GM19328 (cell line): ENCODE data around the gene MAMSTR.

Source experiments
- ATAC-seq: cut with Tn5 transposase; IDR thresholded peaks from one replicate; pipeline ENCODE4 v1.9.1; 2021; ENCODE audit warnings: mild to moderate bottlenecking, moderate library complexity; ENCODE audit not compliant: unreplicated experiment

MAMSTR gene

DNA sequence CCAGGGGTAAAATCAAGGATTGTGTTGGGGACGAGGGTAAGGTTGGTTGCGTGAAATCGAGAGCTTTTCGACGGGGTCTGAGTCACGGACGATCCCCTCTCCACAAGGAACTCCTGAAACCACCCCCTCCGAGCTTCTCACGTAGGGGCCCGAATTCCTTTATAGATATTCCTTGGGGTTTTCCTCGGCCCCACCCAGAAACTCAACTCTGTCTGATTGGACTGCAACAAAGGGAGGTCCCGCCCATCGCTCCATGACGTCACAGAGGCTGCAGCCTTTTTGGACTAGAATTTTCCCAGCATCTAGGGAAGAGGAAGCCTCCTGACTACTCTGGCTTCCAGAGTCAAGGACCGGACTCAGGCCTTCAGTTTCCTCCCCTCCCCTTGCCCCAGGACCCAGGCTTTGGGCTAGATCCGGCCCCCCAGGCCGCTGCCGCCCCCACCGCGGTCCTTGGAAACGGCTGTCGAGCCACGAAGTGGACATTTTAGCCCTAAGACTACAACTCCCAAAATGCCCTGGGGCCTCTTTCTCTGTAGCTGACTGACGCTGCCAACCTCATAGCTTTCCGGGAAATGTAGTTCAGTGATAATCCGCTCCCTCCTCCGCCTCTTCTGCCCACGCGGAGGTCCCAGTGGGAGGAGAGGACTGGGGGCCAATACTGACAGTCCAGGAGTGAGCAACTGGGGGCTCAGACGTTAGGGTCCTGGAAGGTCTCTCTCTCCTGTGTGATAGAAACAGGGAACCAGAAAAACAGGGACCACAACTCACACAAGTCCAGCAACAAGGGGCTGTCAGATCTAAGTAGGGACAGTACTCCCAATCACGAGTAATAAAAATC, 27.4 kb upstream of the MAMSTR start, which contains the start of gene IZUMO1:
IZUMO1 (minus strand) TSS at position 172 of the 838 bp plus-strand sequence. CDS start 1,050 bp downstream, outside the sequence.
- ATAC-seq: no peak

DNA sequence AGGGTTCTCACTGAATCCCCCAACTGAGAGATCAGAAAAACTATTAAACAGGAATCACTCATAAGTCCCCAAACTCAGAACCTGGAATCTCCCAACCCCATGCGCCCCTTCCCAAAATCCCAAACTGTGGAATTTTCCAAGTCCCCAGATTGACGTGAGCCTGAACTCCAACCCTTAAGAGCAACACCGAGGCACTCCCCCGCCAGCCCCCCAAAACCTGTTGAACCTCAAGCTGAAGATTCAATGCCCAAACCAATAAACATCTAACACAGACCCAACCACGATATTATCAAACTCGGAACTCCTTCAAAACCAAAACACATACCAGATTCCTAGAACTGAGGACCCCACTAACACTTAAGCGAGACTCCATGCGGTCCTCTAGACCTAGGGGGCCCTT, 26.6 kb upstream of the MAMSTR start:
- no peak for ATAC-seq

DNA sequence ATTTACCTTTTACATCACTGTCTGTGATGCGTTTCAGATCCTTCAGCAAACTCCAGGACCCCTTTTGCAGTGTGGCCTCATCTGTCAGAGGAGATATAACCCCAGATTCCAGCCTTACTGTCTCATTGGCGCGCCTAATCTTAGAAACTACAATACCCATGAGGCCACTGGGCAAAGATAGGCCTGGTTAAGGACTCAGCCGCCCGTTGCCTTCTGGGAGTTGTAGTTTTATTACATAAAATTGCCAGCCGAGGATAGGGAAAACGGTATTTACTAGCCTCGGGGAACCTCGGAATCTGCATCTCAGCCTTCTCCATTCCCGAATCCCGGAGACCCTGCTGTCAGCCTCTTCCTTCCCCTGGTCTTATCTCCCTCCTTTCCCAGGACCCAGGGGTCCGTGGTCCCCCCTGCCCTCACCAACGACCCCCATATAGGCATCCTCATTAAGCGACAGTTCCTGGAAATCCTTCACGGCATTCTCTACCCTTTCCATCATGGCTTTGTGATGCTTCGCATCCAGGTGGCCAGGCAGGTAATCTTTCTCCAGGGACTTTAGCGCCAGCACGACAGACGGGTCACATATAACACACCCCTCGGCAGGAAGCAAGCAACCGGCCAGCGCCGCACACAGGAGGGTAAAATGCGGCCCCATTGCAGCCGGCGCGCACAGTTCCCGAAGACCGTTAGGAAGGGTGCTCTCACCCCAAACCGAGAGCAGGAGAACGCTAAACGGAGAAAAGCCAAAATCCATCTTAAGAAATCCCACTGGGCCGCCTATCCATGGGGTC, 25.9 kb upstream of the MAMSTR start:
- ATAC-seq: no peak

DNA sequence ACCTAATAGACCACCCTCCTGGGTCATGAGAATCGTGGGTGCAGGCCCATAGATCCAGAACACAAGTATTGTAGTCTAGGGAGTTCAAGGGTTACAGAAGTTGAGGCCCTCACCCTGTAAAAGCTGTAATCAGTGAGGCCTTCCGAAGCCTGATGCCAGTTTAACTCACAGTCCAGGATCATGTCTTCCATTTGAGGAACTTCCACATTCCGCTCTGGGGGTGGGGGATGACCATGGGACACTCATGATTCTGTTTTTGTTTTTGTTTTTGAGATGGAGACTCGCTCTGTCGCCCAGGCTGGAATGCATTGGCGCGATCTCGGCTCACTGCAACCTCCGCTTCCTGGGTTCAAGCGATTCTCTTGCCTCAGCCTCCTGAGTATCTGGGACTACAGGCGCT, 22.6 kb upstream of the MAMSTR start:
- ATAC-seq: no peak

DNA sequence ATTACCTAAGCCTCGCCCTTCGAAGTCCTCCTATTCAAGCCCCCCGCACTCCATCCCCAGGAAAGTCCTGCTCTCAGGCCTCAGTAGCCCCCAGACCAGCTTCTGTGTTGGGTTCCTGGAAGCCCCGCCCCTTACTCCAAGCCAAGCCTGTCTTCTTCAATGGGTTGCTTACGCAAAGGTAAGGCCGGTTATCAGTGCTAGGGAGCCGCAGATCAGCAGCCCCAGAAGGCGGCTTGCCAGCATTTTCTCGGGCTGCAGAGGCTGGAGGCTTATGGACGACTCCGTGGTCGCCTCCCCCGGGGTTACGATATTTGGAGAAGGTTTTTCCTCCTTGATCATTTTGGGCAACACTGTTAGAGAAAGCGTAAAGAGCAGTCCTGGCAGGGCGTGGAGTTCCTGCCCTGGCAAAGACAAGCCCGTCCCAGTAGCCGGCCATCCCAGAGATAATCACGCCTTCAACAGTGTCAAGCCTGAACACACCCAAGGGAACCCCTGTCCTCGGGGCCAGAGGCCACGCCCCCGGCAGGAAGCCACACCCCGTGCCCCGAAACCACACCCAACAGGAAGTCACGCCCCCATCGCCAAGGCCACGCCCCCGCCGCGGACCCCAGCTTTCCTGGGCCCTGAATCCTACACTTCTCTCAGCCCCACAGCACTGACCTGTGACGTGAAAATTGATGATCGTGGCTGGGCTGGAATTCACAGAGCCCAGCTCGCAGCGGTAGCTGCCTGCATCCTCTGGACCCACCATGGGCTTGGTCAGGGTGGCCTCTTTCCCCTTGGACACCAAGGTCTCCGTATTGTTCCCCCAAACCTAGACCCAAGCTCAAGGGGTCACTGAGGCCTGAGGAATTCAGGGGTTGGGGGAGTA, 21.8 kb upstream of the MAMSTR start:
- ATAC-seq: no peak

DNA sequence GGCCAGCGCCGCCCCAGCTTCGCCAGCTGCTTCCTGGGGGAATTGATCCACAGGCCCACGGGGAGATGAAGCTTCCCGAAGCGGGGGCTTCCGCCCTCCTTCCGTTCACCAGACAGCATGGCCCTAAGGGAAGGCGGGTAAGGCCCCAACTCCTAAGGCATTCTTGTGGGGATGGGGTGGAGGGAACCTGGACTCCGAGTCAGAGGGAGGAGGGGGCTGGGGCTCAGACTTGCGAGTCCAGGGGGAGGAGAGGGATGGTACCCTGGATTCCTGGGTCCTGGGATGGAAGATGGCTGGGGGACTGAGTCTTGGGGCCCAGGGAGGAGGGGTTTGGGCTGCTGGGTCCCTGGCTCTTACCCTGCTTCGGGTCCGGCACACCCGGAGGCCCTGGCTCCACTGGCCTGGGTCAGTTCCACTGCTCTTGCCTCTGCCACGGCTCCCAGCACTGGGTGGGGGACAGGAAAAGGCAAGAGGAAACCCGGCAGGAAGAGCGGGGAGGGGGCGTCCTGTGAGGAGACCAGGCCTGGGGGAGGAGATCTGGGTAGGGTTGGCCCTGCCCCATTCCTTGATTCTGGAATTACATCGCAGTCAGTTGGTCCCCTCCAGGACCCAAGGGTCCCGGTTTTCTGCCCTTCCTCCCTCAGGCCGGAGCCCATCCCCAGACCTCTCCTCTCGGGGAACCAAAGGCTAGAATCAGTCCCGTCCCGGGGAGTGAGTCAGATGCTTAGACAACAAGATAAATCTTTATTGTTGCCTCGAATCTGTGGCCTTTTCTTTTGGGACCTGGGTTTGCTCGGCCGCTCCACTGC, 20.8 kb upstream of the MAMSTR start, which contains the start of gene RASIP1:
RASIP1 (minus strand) TSS at position 447 of the 809 bp plus-strand sequence; CDS start at position 119, 328 bp downstream.
- no peak for ATAC-seq

DNA sequence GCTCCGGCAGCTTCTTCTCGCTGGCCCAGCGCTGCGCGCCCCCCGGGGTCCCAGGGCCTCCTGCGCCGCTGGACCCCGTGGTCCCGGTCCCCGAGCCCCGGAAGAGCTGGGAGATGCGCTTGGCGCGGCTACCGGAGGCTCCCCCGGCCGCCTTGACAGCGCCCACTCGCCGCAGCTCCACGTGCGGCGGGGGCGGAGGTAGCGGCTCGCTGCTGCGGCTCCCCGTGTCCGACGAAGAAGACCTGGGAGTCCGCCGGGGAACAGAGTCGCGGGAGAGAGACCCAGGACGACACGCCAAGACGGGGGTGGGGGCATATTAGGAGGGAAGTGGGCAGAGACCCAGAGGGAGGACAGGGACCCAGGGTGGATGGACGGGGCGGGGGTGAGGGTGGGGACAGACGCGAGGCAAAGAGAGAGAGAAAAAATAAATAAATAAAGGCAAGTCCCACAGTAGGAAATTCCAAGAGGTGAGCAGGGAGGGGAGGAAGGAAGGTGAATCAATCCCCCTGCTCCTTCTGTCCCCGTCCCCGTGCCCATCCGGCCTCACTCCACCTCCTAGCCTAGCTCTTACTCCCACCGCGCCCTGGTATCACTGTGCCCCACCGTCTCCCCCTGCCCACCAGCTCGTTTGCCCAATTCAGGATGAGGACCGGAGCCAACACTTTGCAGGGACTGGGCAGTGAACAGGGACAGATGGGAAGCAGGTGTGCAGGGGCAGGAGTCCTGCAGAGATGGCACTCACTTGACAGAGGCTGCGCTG, 20.1 kb upstream of the MAMSTR start:
- no peak for ATAC-seq

DNA sequence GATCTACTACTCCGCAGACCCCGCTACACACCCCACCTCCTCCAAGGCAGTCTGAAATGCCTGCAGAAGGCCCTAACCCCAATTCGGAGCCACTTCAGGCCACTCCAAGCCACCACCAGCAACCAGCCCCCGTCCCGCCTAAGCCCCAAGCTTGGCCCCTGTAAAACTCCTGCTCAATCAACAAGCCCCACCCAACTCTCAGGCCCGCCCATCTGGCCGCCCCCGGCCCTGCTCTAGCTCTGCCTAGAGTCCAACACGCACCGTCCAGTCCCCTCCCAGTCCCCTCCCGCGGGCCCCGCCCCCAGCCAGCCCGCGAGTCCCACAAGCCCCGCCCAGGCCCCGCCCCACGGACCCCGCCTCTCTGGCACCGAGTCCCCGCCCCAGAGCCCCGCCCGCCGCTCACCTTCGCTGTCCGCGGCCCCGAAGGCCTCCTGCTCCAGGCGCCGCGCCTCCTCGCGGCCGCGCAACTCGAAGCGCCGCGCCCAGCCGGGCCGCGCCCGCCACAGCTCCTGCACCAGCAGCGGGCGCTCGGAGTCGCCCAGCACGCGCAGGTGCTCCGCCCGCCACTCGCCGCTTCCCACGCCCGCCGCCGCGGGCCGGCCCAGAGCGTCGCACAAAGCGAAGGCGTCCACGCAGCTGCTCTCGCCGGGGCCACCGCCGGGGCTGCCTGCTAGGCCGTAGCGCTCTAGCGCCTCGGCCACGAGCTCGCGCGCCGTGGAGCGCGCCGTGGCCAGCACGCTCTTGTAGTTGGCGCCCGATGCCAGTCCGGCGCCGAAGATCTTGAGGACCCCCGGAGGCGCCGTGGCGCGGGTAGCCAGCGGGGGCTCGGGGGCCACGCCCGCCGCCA, 19.3 kb upstream of the MAMSTR start:
- ATAC-seq: peak; percentile 81

DNA sequence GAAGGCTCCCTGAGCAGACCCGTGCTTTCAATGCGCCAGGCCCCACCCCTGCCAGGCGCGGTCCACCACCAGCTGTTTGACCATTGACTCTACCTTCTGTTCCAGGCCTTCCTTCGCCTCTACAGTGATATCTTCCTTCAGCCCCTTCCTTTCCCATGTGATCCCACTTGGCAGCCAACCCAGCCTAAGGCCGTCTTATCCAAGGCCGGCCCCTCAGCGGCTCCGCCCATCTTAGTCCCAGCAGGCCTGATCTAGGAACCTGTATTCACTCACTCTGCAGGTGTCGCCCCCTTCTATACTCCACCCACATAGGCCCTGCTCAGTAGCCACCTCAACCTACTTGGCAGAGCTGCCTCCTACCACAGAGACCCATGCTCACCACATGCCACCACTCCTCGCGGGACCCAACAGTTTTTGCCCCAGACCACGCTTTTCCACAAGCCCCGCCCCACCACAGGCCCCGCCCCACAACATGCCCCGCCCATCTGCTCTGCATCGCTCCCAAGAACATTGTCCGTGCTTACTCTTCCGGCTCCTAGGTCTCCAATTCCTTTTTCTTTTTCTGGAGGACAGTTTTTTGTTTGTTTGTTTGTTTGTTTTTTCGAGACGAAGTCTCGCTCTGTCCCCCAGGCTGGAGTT, 18.0 kb upstream of the MAMSTR start:
- ATAC-seq: no peak

DNA sequence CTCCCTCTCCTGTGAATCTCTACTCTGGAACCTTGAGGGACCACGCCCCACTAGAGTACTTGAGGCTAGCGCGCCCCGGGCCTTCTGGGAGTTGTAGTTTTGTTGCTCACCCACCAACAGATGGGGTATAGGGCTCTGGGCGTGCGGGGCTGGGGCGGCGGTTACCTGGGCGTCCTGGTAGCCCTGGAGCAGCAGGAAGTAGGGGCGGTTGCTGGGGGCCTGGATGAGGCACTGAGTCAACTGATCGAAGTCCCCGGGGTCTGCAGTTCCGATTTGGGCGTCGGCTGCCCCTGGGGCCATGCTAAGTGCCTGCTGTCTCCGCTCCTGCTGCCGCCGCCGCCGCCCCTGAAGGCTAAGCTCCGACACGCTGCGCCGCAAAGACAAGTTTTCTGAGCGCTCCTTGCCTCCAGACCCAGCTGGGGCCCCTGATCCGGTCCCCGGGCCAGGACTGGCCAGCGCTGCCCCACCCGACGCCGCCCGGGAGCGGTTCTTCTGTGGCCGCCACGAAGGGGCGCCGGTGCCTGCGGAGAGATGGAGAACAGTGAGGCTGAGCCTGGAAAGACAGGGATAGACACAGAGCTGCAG, 15.6 kb upstream of the MAMSTR start:
- ATAC-seq: no peak

DNA sequence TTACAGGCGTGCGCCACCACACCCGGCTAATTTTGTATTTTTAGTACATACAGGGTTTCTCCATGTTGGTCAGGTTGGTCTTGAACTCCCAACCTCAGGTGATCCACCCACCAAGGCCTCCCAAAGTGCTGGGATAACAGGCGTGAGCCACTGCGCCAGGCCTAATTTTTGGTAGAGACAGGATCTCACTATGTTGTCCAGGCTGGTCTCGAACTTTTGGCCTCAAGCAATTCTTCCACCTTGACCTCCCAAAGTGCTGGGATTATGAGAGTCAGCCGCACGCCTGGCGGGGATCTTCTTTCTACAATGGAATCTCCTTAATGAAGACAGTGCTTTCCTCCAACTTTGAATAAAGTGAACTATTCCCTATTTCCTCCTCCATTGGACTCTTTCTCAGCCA, 15.1 kb upstream of the MAMSTR start:
- no peak for ATAC-seq

DNA sequence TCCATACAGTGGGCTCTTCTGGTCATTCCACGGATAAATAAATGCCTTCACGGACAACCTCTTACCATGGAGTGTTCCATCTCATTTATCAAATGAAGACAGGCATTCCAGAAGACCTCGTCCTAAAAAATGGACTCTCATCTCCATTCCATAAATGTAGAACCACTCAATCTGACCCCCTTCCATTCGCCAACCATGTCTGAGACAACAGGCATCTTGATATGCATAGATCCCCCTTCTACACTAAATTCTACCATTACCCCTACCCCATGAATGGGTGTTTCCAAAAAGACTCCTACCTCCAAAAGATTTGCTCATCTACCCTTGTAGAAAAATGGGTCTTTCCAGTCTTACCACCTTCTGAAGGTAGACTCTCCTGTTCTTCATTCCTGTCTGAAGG, 11.9 kb upstream of the MAMSTR start:
- ATAC-seq: no peak

DNA sequence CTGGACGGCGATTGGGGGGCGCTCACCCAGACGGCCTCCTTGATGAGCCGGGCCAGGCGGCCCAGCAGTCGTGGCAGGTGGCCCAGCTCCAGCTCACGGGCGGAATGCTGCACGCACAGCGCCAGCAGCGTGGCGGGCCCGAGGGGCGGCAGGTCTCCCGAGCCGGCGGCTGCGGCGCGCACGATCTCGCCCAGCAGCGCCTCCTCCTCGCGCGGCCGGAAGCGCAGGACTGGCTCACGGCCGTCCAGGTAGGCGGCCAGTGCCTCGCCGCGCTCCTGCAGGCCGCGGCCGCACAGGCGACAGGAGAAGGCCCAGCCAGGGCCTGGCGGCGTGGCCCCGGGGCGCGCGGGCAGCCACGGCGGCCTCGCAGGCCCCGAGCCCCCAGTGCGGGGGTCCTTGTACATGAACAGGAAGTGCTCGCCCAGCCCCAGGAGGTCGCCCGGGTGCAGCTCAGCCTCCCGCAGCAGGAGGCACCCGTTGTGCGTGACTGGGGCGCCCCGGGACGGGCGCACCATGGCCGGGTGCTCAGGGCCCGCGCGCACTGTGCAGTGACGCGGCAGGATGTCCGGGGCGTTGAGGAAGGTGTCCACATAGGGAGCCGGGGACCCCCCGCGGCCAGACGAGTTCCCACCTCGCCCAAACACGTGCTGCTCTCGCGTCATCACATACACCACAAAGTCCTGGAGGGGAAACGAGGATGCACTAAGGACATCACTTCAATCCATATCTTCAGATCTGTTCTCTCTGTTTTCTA, 9.6 kb upstream of the MAMSTR start:
- ATAC-seq: no peak

DNA sequence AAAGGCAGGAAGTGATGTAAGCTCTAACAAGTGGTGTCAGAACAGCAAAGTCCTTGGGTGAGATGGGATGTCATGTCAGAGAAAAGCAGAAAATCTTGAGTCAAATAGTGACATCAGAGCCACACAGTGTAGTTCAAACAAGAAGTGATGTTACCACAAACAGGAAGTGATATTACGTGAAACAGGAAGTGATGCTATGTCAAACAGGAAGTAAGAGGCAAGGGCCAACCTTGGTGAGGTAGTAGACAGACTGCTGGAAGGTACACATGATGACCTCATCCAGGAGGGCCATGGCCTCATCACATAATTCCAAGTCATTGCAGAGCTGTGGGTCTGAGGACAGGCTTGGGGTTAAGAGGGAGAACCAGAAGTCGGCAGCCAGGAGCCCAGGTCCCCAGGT, 7.0 kb upstream of the MAMSTR start:
- ATAC-seq: no peak

DNA sequence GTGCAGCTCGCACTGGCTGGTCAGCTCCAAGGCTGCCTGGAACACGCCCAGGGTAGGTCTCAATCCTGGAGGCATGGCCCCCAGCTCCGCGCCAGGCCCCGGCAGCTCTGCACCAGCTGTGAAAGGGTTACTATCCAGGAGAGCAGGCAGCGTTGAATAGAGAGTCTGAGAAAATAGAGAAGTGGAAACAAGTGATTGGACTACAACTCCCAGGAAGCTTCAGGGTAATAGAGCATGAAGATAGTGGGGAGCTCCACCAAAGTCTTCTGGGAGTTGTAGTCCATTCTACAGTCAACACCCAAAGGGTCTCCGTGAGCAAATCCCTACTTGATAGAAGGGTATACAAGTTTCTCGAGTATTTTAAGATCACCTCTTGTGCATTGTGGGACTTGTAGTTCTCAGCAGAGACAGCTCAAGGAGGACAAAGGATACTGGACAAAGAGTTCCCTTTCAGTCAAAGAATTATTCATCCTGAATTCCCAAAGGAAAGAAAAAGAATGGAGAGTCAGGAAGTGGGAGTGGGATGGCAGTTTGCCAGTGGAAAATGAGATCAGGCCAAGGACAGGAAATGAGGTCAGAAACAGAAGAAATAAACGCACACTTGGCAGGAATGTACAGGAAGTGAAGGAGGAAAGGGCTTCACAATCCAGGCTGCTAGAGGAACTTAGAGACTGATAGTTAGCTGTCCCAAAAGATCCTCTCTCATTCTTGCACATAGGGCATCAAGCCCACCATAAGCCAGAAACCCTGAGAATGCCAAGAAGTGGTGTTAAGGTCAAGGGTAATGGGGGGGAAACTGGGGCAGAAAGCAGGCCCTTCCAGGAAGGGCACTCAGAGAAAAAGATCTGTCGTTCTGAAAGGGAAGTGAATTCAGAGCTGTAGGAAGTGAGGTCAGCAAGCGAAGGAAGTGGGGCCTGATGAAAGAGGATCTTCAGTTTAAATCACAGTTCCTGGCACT, 5.5 kb upstream of the MAMSTR start:
- no peak for ATAC-seq

DNA sequence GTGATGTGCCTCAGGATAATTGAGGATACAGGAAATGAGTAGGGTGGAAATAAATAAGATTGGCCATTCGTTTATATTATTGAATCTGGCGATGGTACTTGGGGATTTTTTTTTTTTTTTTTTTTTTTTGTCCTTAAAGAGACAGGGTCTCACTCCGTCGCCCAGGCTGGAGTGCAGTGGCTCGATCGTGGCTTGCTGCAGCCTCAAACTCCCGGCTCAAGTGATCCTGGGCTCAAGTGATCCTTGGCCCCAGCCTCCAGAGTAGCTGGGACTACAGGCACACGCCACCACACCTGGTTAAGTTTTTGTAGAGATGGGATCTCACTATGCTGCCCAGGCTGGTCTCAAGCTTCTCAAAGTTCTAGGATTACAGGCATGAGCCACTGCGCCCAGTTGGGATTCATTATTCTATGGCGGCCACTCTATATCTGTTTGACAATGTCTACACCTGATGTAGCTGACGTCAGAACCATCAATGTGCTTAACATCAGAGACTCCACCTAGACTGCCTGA, 2.7 kb upstream of the MAMSTR start:
- no peak for ATAC-seq
